Measurements from ENCODE around the gene STARD8.

STARD8 gene

DNA sequence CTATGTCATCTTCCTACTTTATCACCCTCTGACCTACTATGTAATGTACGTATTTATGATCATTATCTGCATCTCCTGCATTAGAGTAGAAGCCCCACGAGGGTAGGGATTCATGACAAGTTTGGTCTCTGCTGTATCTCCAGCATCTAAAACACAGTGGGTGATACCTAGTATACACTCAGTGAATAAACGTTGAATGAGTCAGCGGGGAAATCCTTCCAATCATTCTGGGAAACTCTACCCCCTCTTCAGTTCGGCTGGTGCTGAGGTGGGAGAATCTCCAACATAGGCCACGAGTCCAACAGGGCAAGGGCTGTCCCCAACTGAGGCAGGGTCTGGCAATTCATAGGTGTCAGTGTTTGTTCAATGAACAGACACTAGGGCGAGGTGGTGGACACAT lies 106.9 kb downstream of the STARD8 start:
- no peak for DNase-seq

GRCh38 chrX:68755616-68756125 lies 108.2 kb downstream of the STARD8 start:
- DNase-seq: no peak

- no peak for DNase-seq
Measured at GRCh38 chrX:68757331-68757730, 109.9 kb downstream of the STARD8 start.

DNA sequence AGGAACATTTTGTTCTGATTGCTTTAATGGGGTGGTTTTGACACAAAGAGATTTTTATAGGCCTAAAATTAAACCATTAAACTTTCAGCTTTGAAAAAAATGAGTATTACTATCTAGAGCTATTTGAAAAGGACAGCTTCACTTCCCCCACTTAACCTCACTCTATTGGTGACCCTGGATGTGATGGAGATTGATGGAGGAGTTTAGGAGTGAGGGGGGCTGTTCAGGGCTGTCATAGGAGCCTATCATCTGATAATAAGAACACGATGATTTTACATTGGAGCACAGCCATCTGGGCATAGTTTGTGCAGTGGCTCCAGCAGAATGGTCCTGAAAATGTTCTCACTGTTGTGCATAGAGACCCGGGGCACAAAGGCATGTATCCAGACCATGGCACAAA lies 110.3 kb downstream of the STARD8 start:
- DNase-seq: no peak

- no peak for DNase-seq
Measured at GRCh38 chrX:68758671-68759070, 111.2 kb downstream of the STARD8 start.

DNA sequence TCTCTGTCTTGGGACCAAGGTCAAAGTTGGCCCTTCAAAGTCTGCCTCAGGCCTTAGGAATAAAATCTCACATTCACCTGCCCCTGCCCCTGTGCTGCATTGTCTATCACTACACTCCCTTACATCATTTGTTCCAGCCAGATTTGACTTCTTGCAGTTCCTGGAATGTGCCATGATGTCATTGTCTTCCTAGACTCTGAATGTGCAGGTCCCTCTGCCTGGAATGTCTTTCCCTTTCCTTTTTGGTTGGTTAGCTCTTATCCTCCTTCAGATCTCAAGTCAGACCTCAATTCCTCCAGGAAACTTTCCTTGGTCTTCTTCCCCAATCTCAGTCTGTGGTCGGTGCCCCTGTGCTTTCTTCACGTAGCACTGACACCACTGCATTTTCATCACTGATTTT lies 113.6 kb downstream of the STARD8 start:
- no peak for DNase-seq

- no peak for DNase-seq
Measured at GRCh38 chrX:68762766-68763165, 115.3 kb downstream of the STARD8 start.

GRCh38 chrX:68763481-68763880 lies 116.0 kb downstream of the STARD8 start:
- DNase-seq: no peak

Measured in amniotic stem cell (primary cell).